Measurements from ENCODE around the gene METTL8.

The METTL8 gene

GRCh38 chr2:171401947-171402346, 31.8 kb downstream of the METTL8 start:
- no peaks in the 10 kb centered on the region for H3K27me3 ChIP-seq (ENCODE audit: insufficient read depth, poor library complexity, severe bottlenecking)
- no peak for DNase-seq (ENCODE audit: low read depth in 1 of 2, low spot score in 1 of 2)
- TF ChIP-seq GABPA (IDR thresholded peaks at IDR 0.05; ENCODE audit: low read depth) (no peak), REST (IDR thresholded peaks at IDR 0.05; ENCODE audit: insufficient replicate concordance, low read depth) (no peak)
- H3K4me3 ChIP-seq (replicated peaks; ENCODE audit: insufficient read depth, low read length) = no peak overlapping the region
- H3K27ac ChIP-seq (replicated peaks) = no peak overlapping the region

- H3K27ac ChIP-seq (replicated peaks) = no peak overlapping the region
- no peak for DNase-seq (ENCODE audit: low read depth in 1 of 2, low spot score in 1 of 2)
Observed at GRCh38 chr2:171400395-171400794, 33.4 kb downstream of the METTL8 start.

GRCh38 chr2:171399292-171399691, 34.5 kb downstream of the METTL8 start:
- H3K27me3 ChIP-seq (ENCODE audit: insufficient read depth, poor library complexity, severe bottlenecking) = no peaks in the 10 kb centered on the region
- TF ChIP-seq SPI1 (IDR thresholded peaks at IDR 0.05; ENCODE audit: borderline replicate concordance, low read depth) (no peak), POLR2AphosphoS5 (IDR thresholded peaks at IDR 0.05; ENCODE audit: low read depth) (no peak), CTCF (IDR thresholded peaks at IDR 0.05; ENCODE audit: insufficient read depth, low read length) (no peak), GABPA (IDR thresholded peaks at IDR 0.05; ENCODE audit: low read depth) (no peak), REST (IDR thresholded peaks at IDR 0.05; ENCODE audit: insufficient replicate concordance, low read depth) (no peak)
- H3K27ac ChIP-seq (replicated peaks) = no peak overlapping the region
- H3K4me3 ChIP-seq (replicated peaks; ENCODE audit: insufficient read depth, low read length) = no peak overlapping the region
- no peak for DNase-seq (ENCODE audit: low read depth in 1 of 2, low spot score in 1 of 2)

More at GRCh38 chr2:171400395-171400794, 33.4 kb downstream of the METTL8 start:
- Histone ChIP-seq H3K4me3 (replicated peaks; ENCODE audit: insufficient read depth, low read length) (no peak overlapping the region), H3K27me3 (ENCODE audit: insufficient read depth, poor library complexity, severe bottlenecking) (no peaks in the 10 kb centered on the region)
- TF ChIP-seq GABPA (IDR thresholded peaks at IDR 0.05; ENCODE audit: low read depth) (no peak), CTCF (IDR thresholded peaks at IDR 0.05; ENCODE audit: insufficient read depth, low read length) (no peak), SPI1 (IDR thresholded peaks at IDR 0.05; ENCODE audit: borderline replicate concordance, low read depth) (no peak), REST (IDR thresholded peaks at IDR 0.05; ENCODE audit: insufficient replicate concordance, low read depth) (no peak), POLR2AphosphoS5 (IDR thresholded peaks at IDR 0.05; ENCODE audit: low read depth) (no peak)

Data from HL-60 (cell line).